IPS-NIHi7 (cell line): ENCODE data around the gene CADPS2.

Experiments
- DNase-seq: peaks from one replicate; pipeline ENCODE4 v3.0.0; 2012; ENCODE audit warnings: mixed read lengths; ENCODE audit errors: extremely low spot score

Gene CADPS2

DNA sequence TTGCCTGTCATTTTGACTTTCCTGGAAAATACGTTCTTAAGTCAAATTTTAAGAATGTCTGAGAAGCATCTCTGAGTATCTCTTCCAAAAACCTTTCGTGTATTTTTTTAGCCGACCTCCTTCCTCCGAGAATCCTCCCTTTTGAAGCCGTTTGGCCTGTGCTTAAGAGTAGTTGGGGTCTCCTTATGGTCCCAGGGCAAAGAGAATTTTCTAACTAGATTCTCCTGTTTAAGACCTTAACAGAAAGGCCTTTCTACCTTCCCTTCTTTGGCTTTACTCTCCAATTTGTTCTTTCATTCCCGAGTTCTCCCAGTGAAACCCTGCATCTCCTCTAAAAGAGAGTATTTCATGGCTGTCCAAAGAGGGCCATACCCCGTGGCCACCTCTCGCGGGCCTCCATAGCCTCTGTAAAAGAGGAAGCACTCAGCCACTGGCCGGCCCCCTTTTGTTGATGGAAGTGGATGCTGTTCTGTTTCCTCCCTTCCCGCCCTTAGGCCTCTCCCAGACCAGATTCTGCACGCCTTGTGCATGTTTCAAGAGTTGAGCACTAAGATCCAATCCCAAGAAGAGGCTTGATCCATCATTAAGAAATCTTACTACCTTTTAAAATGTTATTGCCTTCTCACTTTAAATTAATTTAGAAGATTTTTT is 575.1 kb downstream of the CADPS2 start:
- DNase-seq, result no peak

DNA sequence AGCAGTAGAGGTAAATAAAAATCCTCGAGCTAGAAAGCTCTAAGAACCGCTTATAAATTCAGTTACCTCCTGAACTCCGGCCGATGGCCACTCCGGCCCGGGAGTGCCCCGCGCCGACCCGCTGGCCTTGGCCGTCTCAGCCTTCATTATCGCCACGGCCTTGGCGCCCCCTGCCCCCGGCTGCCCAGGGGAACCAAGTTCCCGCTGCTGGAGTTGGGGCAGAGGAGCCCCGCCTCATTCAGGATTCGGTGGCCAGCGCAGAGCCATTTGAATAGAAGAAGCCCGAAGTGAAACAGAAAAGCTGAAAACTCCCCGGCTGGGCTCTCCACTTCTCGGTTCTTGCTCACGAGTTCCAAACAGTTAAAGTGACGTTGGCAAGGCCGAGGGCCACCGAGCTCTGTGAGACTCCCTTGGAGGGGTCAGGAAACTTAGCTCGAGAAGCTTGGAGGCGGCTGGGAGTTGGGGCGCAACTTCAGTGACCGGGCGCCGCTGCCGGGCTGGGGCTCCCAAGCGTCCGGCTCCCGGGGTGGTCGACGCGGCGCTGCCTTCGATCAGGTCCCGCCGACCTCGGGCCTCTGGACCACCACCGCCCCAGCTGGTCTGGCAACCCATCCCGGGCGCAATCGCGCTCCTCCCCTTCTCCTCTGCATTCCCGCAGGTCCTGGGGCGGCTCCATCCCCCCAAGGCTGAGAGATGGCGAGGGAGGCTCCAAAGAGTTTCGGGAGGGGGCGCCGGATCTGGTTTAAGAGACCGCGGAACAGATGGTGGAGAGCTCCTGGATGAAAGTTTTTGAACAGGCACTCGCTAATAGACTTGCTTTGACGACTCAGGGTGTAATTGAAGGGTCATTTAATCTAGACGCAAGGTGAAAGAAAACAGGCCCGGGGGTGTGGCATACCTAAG is 575.9 kb downstream of the CADPS2 start:
- peak; percentile 69 for DNase-seq

DNA sequence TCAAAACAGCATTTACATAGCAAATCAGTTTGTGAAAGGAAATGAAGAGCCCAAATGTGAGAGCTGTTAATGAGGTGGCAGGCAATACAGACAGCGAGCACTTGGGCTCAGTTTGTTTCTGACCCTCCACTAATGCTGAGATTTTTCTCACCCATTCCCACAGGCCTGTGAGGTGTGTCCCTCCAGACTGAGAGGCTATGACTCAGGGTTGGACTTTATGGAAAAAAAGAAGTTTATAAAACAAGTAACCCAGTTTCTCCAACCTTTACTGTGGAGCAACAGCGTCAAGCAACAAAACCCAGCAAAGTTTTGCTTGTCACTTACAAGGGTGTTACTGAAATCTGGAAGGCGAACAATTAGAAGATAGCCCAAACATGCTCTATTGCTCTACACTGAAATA is 576.8 kb downstream of the CADPS2 start:
- DNase-seq, result no peak

DNA sequence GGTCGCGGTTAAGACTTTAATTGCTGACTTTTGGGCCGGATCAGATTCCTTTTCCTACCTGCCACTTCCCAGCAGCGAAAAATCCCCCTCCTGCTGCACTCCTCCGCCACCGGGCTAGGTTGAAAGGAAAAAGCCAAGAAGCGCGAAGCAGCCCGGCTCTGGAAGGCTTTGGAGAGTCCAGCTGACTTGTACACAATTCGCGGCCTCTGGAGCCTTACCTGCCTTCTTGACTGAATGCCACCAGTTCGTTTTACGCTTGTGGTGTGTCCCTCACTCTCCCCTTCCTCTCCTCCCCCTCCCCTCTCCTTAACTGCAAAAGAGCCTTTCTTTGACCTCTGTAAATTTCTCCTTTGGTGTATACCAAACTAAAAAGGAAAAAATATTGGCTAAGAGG is 579.0 kb downstream of the CADPS2 start:
- DNase-seq, result no peak

DNA sequence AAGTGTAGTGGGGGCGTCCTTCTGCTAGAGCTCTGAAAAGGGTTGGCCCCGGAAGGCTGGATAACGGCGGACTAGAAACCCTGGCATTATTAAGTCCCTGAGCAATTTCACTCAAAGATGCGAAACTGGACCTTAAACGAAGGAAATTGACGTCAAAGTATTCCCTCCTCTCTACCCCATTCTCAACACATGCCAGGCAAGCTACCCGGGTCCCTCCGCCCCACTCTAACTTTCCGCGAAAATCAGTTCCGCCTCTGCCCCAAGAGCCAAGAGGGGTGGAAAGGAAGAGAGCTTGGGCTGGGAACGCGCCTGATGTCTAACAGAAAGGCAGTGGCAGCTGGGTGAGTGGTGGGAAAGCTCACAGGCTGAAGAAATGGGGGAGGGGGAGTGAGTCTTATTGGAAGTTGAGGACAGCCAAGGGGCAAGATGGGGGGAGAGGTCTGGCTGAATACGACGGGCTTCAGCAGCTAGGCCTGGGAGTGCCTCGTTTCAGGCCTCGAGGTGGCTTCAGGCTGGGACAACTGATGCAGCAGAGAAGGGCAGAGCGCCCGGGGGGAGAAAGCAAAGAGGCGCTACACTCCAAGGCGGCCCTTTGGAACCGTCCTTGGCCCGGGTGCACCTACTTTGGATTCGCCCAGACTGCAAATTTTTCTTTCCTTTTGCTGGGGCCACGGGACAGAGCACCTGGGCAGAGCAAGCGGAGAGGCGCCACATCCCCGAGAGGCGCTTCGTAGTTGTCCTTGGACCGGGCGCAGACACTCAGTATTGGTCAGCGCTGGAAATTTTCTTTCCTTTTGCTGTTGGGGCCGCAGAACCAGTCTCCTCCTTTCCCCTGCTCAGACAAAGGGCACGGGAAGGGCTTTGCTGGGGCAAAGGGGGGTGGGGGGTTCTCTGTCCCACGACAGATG is 579.7 kb downstream of the CADPS2 start:
- DNase-seq, result peak; percentile 72

- no peak for DNase-seq
Observed at GRCh38 chr7:122305475-122306319, 580.6 kb downstream of the CADPS2 start.

GRCh38 chr7:122304996-122305421 is 581.3 kb downstream of the CADPS2 start:
- DNase-seq, result no peak

DNA sequence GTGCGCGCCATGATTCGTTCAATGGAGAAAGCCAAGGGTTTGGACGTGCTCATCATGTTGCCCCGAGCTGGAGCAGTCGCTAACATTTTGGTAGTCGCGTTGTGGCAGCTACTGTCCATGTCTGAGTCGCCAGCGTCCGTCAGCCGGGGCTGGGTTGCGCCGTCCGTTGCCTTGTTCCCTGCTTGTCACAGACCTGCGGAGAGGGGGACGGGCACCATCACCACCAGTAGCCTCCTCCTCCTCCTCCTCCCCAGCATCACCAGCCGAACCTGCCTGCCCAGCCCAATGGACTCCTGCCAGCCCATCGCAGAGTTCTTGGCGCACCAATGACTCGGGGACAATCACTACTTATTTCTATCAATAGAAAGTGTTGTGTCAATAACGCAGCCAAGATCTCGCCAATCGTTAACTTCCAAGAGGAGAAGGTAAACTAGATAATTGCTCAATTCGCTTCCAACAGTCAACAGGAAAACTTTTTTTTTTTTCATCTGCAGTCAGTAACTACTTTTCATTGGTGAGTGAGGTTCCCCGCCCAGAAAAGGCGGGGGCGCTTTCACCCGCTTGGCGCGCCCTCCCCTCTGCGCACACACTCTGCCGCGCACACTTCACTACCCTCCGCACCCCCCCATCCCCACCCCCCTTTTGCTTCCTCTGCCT is 581.8 kb downstream of the CADPS2 start, which contains the start of gene FEZF1:
TSS of gene FEZF1 (minus strand) at position 432 of the 657 bp plus-strand sequence. CDS start at position 119, 313 bp downstream.
- no peak for DNase-seq

- DNase-seq, result no peak
Observed at GRCh38 chr7:122303531-122304318, 582.5 kb downstream of the CADPS2 start.

- no peak for DNase-seq
Observed at GRCh38 chr7:122302761-122303530, 583.3 kb downstream of the CADPS2 start.

- DNase-seq, result peak; percentile 59
Observed at GRCh38 chr7:122301858-122302760, 584.2 kb downstream of the CADPS2 start.

DNA sequence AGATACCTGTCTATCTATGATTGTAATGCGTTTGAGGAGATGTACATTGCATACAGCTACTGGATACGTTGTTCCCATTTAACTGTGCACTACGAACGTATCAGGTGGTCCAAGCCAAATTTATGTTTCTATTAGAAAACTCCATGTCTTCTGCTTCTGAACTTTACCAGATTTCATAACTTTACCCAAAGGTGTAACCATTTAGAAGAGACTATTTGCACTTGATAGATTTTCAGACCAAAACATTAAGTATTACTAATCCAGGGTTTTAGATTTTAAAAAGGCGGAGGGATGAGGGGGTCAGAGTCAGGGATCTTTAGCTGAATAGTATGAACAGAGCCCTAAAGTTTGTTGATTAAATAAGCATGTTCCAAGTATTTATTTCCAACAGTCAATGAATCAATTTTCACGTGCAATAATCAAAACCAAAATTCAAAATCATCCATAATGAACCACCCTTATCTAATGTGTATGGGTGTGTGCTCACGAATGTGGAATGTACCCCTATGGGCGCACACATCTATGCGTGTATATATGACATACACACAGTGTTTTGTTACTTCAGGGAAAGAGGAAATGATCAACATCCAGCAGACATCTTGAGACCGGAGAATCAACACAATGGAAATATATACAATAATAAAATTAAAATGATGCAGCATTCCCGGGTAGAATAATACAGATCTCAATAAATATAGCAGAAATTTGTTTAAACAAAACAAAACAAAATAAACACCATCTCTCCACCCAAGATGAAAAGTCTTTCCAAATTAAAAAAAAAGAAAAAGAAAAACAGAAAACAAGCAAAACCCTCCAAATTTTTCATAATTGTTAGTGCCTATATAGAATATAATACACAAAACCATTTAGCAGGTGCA is 585.1 kb downstream of the CADPS2 start:
- DNase-seq, result no peak

- no peak for DNase-seq
Observed at GRCh38 chr7:122300211-122300932, 585.9 kb downstream of the CADPS2 start.

DNA sequence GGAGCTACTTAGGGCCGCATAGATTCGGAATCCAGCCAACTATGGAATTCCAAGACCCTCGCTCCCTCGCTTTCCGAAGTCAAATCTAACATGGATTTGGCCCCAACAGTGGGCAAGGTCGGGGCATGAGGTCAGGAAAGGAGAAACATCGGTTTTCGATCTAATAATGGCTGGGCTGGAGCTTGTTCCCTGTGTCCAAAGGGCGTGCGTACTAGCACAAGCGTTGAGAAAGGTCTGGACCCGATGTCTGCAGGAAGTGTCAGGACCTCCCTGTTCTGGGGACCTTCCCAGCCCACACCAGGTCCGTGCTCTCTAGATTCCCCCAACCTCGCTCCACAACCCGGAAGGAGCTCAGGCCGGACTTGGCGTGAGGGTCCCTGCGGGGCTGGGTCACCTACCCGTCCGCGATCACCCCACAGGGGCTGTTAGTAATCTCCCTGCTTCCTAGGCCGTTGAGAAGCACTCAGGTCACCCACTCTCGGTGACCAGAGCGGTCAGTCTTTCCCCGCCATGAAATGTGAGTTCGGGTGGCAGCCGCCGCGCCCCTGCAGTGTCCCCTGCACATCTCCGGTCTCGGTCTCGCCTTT is 586.5 kb downstream of the CADPS2 start:
- peak; percentile 58 for DNase-seq

DNA sequence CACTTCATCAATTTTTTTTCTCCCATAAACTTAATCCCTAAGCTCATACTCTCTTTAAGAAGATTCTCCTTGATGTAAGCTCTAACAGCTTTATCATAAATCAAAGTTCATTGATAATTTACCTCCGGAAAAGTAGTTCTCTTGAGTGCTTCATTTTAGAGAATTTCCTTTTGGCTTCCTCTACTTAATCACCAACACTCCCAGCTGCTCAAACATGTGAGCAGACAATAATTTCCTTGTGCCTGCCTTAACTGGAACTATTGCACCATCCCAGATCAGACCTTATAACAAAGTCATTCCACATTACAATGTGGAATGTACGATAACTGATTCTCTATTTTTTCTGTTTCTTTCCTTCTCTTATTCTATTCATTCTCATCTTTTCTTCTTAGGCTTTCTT is 587.6 kb downstream of the CADPS2 start:
- DNase-seq, result no peak

GRCh38 chr7:122298131-122298530 is 588.1 kb downstream of the CADPS2 start:
- no peak for DNase-seq
